SK-N-SH (cell line): Measurements from ENCODE around the gene CNGA3.

Source experiments
- EP300 ChIP-seq, 2 experiments: IDR thresholded peaks; 2 replicates each; pipeline versions ENCODE4 v1.4.0 to v1.6.1; 2012; ENCODE audit warnings: borderline replicate concordance in 1 of 2, low read depth in 1 of 2, low read length in 1 of 2
- NRF1 ChIP-seq: IDR thresholded peaks from 2 replicates; pipeline ENCODE4 v1.6.1; 2012; ENCODE audit warnings: low read depth, mild to moderate bottlenecking, low read length
- TCF12 ChIP-seq: IDR thresholded peaks from 2 replicates; pipeline ENCODE4 v1.4.0; 2012
- TF ChIP-seq, protein P1 (sequence below): fragments of 200-600 bp; sonication (generic); IDR thresholded peaks from 2 replicates; pipeline ENCODE4 v1.6.1; 2017; ENCODE audit warnings: antibody characterized with exemption, mild to moderate bottlenecking, moderate library complexity
- TF ChIP-seq, protein P2 (sequence below): IDR thresholded peaks from 2 replicates; pipeline ENCODE4 v1.4.0; 2012; ENCODE audit warnings: low read depth

DNA sequence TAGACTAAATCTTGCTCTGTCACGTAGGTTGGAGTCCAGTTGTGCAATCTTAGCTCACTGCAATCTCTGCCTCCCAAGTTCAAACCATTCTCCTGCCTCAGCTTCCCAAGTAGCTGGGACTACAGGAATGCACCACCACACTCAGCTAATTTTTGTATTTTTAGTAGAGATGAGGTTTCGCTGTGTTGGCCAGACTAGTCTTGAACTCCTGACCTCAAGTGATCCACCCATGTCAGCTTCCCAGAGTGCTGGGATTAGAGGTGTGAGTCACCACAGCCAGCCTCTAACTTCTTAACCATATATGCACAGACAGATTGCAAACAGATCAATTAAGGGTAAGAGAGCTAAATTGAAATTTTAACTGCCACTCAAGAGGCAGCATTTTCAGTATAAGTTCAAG, 22.1 kb upstream of the CNGA3 start:
- TF ChIP-seq, protein P1, sequence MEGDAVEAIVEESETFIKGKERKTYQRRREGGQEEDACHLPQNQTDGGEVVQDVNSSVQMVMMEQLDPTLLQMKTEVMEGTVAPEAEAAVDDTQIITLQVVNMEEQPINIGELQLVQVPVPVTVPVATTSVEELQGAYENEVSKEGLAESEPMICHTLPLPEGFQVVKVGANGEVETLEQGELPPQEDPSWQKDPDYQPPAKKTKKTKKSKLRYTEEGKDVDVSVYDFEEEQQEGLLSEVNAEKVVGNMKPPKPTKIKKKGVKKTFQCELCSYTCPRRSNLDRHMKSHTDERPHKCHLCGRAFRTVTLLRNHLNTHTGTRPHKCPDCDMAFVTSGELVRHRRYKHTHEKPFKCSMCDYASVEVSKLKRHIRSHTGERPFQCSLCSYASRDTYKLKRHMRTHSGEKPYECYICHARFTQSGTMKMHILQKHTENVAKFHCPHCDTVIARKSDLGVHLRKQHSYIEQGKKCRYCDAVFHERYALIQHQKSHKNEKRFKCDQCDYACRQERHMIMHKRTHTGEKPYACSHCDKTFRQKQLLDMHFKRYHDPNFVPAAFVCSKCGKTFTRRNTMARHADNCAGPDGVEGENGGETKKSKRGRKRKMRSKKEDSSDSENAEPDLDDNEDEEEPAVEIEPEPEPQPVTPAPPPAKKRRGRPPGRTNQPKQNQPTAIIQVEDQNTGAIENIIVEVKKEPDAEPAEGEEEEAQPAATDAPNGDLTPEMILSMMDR = no peak
- TF ChIP-seq, protein P2, sequence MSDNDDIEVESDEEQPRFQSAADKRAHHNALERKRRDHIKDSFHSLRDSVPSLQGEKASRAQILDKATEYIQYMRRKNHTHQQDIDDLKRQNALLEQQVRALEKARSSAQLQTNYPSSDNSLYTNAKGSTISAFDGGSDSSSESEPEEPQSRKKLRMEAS = no peak
- TF ChIP-seq EP300 (IDR thresholded peaks at IDR 0.05; ENCODE audit: borderline replicate concordance in 1 of 2, low read depth in 1 of 2, low read length in 1 of 2) (no peak), NRF1 (no peak), TCF12 (no peak)
